HG02852 (cell line): ENCODE results near the gene ANKRD37.

Experiments used
- ATAC-seq: cut with Tn5 transposase; IDR thresholded peaks from one replicate; pipeline ENCODE4 v1.9.1; 2021; ENCODE audit warnings: mild to moderate bottlenecking, moderate library complexity; ENCODE audit not compliant: unreplicated experiment

ANKRD37 gene

DNA sequence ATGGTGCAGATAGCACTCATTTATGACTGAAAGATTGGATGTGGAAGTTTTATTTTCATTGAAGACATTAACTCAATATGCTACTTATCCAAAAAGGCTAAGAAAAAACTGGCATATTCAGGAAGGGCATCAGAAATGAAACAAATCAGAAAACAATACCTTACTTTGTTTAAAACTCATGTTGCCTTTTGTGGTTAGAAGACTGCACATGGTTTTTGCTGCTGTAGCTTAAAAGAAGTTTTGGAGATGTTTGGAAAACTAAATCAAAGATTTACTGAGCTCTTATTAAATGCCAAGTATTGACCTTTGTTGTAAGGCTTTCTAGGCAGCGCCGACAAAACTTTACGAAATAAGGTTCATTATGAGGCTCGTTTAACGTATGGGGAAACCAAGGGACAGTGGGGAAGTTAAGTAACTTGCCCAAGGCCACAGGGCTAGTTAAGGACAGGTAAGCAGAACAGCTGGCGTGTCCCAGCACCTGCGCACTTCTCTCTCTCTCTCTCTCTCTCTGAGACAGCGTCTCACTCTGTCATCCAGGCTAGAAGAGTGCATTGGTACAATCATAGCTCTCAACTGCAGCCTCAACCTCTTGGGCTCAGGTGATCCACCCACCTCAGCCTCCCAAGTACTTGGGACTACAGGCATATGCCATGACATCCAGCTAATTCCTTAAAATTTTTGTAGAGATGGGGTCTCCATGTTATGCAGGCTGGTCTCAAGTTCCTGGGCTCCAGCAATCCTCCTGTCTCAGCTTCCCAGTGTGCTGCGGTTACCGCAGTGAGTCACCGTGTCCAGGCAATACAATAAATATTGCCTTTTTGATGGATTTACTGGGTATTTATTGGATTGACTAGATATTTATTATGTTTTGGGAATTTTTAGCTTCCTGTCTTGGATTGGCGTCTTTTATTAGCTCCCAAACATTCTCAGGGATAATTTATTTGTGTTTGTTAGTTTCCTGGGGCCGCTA is 17.0 kb upstream of the ANKRD37 start:
- ATAC-seq, result no peak

DNA sequence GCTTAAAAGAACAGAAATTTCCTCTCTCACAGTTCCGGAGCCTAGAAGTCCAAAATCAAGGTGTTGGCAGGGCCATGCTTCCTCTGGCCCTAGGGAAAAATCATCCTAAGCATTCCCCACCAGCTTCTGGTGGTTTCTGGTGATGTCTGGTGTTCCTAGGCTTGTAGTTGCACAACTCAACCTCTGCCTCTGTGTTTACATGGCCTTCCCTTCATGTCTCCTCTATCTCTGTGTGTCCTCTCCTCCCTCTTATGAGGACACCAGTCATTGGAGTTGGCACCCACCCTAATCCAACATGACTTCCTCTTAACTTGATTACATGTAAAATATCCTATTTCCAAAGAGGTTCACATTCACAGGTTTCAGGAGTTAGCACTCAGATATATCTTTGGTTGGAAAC is 16.3 kb upstream of the ANKRD37 start:
- no peak for ATAC-seq

DNA sequence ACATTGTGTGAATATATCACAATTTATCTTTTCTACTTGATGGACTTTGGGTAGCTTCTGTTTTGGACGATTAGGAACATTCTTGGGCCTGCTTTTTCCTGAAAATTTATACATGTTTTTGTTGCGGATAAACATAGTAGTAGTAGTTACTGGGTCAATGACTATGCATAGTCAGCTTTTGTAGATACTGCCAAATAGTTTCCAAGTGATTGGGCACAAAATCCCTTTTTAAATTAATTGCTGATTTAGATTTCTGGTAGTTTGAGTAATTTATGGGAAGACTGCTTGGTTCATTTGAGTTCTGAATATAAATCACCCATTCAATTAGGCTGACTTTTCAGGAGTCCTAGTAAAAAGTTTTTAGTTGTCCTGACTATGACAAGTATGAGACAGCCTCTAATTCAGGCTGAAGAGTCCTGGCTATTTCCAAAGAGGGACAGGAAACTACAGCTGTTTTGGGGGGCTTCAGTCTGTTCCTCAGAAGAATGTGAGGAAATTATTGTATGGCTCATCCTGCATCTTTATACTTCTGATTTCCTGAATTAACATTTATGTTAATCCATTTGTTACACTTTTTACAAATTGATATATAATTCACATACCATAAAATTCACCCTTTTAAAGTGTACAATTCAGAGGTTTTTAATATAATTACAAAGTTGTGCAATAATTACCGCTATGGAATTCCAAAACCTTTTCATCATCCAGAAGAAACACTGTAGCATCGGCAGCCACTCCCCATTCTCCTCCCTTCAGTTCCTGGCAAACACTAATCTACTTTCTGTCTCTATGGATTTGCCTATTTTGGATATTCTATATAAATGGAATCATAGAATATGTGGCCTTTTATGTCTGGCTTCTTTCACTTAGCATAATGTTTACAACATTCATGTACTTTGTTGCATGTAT is 15.1 kb upstream of the ANKRD37 start:
- ATAC-seq, result no peak

DNA sequence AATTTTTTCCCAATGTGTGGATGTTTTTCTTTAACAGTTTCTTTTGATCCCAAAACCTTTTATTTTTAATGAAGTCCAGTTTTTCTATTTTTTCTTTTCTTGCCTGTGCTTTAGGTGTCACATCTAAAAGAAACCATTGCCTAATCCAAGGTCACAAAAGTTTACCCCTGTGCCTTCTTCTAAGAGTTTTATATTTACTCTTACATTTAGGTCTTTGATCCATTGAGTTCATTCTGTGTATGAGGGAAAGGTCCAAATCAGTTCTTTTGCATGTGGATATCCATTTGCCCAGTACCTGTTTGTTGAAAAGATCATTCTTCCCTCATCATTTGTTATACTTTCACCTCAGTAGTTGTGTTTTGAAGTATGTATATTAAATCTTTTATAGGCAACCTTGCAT is 13.9 kb upstream of the ANKRD37 start:
- ATAC-seq, result no peak

DNA sequence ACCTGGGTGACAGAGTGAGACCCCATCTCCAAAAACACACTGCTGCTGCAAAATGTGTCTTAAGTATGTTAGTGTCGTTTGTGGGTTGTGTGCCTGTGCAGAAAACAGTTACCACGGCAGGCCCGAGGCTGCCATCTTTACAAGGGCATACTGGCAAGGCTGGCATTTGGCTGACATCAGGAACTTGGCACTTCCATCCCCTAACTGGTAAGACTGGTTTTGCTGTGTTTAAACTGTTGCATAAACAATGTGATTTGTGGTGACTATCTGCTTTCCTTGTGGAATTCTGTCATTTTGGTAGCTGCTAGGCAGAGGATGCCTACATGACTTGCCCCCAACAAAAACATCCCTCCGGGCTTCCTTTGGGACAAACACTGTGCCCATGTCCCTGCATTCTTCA is 13.2 kb upstream of the ANKRD37 start:
- ATAC-seq, result no peak

DNA sequence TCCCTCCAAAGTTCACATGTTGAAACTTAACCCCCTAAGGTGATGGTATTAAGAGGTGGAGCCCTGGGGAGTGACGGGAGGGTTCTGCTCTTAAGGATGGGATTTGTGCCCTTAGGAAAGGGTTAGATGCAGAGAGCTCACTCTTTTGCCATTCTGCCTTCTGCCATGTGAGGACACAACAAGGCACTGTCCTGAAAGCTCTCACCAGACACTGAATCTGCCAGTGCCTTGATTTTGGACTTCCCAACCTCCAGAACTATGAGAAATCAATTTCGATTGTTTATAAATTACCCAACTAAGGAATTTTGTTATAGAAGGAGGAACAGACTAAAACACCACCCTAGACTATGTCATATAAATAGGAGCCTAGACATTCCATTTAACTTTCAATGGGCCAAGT is 12.6 kb upstream of the ANKRD37 start:
- ATAC-seq, result no peak

DNA sequence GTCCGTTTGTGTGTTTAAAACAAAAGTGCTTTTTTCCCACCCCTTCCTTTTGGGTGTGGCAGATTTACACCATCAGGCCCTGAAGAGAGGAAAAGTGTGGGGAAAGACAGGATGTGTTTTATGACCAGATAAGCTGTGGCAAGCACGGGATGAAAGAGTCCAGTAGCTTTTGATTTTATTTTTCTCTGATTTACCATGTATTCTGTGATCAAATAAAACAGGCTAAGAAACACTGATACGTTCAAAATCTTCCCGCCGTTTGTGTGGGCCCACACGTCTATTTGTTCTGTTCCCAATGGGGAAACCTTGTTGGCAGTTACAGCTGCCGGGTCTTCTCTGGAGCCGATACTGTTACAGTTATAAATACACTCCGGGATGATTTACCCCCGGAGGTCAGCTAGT is 11.7 kb upstream of the ANKRD37 start:
- ATAC-seq, result no peak

DNA sequence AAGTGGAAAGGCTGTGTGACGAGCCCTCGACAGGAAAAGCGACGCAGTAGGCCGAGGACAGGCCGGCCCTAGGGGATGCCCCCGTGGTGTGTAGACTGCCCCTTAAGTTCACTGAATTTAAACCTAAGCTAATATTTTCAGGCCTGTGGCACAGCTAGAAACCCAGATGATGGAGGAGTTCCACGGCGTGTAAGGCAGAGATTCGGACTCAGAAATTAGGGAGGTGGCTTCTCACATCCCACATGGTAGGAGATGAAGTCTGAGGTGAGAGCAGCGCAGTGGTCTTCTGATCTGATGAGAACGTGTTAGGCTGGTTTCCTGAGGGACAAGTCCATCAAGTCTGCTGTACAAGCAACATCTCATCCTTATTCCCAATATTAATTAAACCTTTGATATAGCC is 8.7 kb upstream of the ANKRD37 start:
- ATAC-seq, result no peak

DNA sequence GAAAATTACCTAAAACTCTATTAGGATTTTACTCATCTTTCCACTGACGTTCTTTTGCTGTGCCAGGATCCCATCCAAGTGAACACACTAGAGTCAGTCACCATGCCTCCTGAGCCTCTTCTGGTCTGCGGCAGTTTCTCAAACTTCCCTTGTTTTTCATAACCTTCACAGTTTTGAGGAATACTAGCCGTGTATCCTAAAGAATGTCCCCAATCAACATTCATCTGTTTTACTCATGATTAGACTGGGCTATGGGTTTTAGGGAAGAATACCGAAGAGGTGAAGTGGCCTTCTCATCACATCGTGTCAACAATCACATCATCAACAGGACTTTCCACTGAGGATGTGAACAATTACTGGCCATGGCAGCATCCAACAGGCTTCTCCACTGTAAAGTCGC is 5.7 kb upstream of the ANKRD37 start:
- no peak for ATAC-seq

DNA sequence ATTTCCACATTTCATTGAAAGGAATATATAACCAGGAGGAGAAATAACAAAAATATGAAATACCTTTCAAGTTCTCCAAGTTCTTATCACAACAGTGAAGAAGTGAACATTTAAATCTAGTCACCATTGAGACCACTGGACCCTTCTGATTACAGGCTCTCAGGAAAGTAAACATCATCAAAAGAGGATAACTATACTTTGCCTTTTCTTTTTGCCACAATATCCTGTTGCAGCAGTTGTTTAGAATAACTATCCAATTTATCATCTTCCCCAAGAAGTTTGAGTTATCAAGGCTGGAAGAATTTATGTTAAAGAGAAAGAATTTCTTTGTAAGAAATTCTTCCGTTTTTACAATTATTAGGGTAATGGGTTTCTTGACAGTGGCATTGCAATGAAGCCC is 4.5 kb upstream of the ANKRD37 start:
- ATAC-seq, result no peak

DNA sequence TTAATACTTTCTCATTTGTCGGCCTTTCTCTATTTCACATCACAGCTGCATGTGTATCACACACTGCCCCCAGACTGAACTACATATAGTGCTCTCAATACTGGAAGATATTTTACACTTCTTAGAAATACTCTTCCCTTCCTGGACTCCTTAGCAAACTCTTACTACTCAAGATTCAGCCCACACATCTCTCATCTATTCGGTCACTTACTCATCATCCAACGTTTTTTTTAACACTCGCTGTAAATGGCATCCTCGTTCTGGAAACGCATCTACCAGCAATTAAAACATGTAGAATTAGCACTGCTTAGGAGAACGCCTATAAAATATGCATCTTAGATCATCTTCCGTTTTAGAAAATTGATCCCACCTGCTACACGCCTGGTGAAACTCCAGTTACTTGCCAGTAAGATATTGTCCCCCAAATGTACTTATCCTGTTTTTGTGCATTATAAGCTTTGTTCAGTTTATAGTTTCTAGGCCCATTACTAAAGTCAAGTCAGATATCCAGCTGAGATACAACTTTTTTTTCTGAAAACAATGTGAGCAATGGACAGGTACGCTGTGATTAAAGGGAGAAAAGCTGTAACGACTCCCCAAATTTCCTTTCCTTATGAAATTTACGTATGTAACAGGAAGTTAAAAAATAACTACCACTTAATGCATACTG is 1.9 kb upstream of the ANKRD37 start:
- ATAC-seq, result no peak

DNA sequence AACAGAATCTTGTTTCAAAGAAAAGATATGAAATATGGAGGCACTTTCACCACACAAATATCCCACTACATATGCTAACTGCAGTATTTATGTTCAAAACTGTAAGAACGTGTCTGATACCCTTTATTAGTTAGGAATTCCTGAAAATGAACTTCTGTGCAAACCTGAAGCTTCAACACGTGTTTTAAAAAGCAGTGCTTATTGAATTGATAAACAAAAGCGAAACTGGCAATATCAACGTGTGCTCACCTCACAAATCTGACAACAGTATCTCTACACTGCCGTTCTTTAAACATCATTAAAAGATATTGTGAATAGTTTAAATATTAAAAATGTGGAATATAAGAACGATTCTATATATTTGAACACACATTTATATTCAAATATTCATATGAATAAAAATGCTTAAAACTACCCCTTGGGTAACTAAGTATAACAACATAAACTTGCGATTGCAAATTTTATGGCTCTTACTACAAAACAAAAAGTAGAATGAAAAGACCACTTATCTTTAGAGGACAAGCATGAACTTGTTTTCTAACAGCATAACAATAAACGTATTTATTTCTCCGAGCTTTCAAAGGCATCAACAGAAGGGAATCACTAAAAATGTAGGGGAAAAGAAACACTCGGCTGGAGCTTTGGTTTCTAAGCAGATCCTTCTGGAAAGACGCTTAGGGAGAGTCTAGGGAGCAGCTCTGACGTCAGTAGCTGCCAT is 1.2 kb upstream of the ANKRD37 start, which contains the start of gene LRP2BP:
Gene LRP2BP, minus strand, starts transcription at position 687 of the 718 bp plus-strand sequence. CDS start 17,738 bp downstream, outside the sequence.
- ATAC-seq, result no peak

DNA sequence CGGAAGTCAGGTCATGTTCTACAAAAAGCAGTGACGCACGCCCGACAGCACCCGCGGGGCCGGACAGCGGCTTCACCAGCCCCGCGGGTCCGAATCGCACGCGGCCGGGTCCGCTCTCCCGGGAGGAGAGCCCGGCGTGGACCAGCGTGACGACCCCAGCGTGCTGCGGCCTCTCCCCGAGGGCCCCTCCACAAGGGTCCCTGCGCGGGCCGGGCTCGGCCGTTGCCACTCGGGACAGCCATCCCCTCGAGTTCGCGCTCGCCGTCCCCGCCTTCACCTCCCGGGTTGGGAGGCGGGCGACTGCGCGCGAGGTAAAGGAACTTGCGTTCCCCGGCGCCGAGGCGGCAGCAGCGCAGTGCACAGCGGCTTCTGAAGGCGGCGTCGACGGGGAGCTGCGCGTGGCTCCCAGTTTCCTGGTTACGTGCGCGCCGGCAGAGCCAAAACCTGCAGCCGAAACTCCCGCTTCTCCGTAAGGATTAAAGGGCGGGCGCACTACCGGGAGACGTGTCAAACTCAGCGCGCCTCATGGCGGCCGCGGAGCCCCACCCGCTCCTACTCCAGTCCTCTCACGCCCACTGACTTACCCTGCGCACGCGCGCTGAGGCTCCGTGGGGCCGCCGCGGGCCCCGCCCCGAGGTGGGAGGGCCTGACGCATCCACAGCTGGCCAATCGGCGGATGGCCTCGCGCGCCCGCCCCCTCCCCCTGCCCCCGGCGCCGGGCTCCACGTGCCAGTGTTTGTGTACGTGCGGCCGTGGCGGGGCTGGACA is 501 bp upstream of the ANKRD37 start:
- ATAC-seq, result peak; percentile 81

DNA sequence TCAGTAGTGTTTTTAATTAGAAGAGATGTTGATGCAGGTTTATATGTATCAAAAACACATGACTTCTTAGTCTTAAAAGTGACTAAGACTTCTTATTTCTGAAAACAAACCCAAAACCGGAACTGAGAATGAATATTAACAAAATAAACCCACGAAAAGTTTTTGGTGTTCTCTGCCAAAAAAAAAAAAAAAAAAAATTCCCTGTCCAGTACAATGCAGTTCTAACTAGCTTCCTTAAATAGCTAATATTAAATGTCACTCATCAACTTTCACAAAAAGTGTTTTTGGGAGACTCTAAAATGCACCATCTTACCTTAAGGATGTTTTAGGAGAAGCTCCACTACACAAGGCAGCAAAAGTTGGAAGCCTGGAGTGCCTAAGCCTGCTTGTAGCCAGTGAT is 2.0 kb downstream of the ANKRD37 start:
- no peak for ATAC-seq

DNA sequence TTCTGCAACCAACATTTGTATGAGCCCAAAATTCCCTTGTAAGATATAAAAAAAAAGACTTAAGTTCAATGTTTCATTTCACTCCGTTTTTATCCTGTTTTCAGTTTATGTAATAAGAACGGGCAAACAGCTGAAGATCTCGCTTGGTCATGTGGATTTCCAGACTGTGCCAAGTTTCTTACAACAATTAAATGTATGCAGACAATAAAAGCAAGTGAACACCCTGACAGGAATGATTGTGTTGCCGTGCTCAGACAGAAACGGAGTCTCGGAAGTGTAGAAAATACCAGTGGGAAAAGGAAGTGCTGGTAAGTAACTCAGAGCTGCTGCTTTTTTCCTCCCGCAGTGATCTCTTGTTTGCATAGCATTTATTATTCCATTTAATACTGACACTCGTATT is 2.8 kb downstream of the ANKRD37 start:
- no peak for ATAC-seq

DNA sequence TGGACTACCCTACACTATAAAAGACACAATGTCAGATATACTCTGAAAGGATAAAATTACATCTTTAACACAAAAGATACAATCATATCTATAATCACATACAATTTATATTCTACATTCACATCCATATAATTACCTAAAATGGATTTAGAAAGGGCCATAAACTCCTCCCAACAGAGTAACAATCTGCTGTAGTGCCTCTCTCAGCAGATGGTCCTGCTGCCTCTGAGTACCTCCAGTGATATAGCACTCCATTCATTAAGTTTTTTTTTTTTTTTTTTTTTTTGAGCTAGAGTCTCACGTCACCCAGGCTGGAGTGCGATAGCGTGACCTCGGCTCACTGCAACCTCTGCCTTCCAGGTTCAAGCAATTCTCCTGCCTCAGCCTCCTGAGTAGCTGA is 7.4 kb downstream of the ANKRD37 start:
- no peak for ATAC-seq

DNA sequence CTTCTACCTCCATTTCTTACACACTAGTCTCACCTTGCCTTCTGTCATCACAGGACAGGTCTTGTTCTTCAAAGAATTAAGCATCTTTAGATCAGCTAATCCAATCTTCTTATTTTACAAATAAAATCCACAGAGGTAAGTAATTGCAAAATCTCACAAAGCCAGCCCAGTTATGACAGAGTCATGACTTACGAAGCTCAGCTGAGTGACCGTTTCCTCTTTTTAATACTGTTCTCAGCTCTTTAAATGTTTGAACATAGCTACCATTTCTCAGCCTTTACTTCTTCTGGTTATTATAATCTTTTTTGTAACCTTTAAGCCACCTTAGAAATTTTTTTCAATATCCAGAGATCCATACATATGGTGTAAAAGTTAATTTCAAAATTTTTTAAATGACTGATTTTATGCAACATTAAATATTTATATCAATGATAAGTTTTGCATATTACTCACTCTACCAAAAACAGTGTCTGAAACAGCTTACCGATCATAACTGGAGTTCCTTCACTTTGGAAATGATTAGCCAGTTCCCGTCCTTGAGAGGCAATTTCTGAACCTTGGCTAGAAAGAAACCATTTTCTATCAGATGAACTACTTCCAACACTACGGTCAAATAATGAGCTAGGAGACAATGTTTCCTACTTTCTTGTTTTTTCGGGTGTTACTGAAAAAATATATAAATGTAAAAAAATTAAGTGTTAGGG is 8.8 kb downstream of the ANKRD37 start:
- ATAC-seq, result peak; percentile 65

DNA sequence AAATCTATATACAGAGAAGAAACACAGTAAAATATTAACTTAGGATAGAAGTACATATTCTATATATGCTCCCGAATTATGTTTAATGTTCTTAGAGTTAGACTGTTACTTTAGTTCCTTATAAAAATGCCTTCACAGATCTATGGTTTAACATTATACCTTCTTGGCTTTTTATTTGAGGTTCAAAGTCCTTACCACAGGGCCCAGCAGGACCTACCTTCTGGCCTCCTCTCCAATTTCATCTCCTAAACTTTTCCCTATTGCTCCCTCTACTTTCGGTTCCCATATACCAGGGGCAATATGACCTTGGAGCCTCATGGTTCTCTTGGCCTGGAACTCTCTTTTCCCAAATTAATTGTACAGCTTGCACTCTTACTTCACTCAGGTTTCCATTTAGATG is 11.8 kb downstream of the ANKRD37 start:
- ATAC-seq, result no peak

DNA sequence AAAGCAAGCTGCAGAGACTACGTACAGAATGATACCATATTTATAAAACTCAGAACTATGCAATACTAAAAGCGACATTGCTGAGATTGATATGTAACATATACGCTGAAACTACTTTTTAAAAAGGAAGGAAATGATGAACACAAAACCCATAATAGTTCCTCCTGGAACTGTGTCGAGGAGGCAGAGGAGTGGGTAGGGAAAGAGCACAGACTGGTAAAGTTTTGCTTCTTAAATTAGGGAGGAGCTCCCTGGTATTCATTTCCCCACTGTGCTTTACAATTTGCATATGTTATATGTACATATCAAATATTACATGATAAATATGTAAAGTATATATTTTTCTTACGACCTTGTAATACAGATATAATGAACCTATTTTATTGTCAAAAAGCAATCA is 15.2 kb downstream of the ANKRD37 start:
- no peak for ATAC-seq
